Muscle layer of colon (tissue), 2 donors: ENCODE data around the gene EID1.

ENCODE experiments used
- H3K27ac ChIP-seq: one replicate; pipeline ENCODE4 v1.7.0; 2013; ENCODE audit warnings: low read depth, mild to moderate bottlenecking, low read length, moderate library complexity
- H3K27me3 ChIP-seq, 2 donors: one replicate each; pipeline ENCODE4 v1.7.0; 2013; ENCODE audit warnings: low read length in 2 of 2, mild to moderate bottlenecking in 2 of 2; ENCODE audit not compliant: insufficient read depth in 2 of 2, control insufficient read depth in 1 of 2
- H3K36me3 ChIP-seq: one replicate; pipeline ENCODE4 v1.7.0; 2013; ENCODE audit warnings: mild to moderate bottlenecking, low read length; ENCODE audit not compliant: insufficient read depth
- H3K4me1 ChIP-seq: one replicate; pipeline ENCODE4 v1.7.0; 2013; ENCODE audit warnings: mild to moderate bottlenecking, low read length; ENCODE audit not compliant: insufficient read depth
- H3K4me3 ChIP-seq, 2 donors: one replicate each; pipeline ENCODE4 v1.7.0; 2013; ENCODE audit warnings: low read length in 2 of 2, low read depth in 1 of 2, mild to moderate bottlenecking in 1 of 2, moderate library complexity in 1 of 2
- H3K9ac ChIP-seq: one replicate; pipeline ENCODE4 v1.7.0; 2013; ENCODE audit warnings: low read length
- H3K9me3 ChIP-seq: one replicate; pipeline ENCODE4 v1.7.0; 2013; ENCODE audit warnings: mild to moderate bottlenecking, low read length
- donor health status: abdominal sarcoma.
- donor health status: Adenocarcinoma of cecum.

EID1 gene

GRCh38 chr15:48855501-48856440 is 22.2 kb upstream of the EID1 start:
- Histone ChIP-seq H3K27ac (peak overlapping the region; percentile 12), H3K4me3 (no peak overlapping the region), H3K27me3 (no peaks in the 10 kb centered on the region), H3K36me3 (no peaks in the 10 kb centered on the region), H3K9ac (no peak overlapping the region), H3K4me1 (no peaks in the 10 kb centered on the region), H3K9me3 (no peaks in the 10 kb centered on the region)

GRCh38 chr15:48856942-48857341 is 21.0 kb upstream of the EID1 start:
- Histone ChIP-seq H3K36me3 (no peaks in the 10 kb centered on the region), H3K4me3 (no peak overlapping the region), H3K4me1 (no peaks in the 10 kb centered on the region), H3K9ac (no peak overlapping the region), H3K27ac (no peak overlapping the region), H3K27me3 (no peaks in the 10 kb centered on the region), H3K9me3 (no peaks in the 10 kb centered on the region)

- Histone ChIP-seq H3K4me3 (no peak overlapping the region), H3K9me3 (no peaks in the 10 kb centered on the region), H3K4me1 (no peaks in the 10 kb centered on the region)
Measured at GRCh38 chr15:48858401-48858800, 19.5 kb upstream of the EID1 start.

GRCh38 chr15:48859426-48859825 is 18.5 kb upstream of the EID1 start:
- H3K4me1 ChIP-seq, result no peaks in the 10 kb centered on the region
- no peak overlapping the region for H3K4me3 ChIP-seq
- H3K36me3 ChIP-seq, result no peaks in the 10 kb centered on the region
- no peaks in the 10 kb centered on the region for H3K27me3 ChIP-seq
- H3K9me3 ChIP-seq, result no peaks in the 10 kb centered on the region
- no peak overlapping the region for H3K9ac ChIP-seq
- no peak overlapping the region for H3K27ac ChIP-seq

More at GRCh38 chr15:48858401-48858800, 19.5 kb upstream of the EID1 start:
- Histone ChIP-seq H3K36me3 (no peaks in the 10 kb centered on the region), H3K27ac (no peak overlapping the region), H3K9ac (no peak overlapping the region), H3K27me3 (no peaks in the 10 kb centered on the region)

- H3K4me1 ChIP-seq, result peaks cover 12% of the 10 kb centered on the region
- H3K4me3 ChIP-seq, result no peak overlapping the region
- H3K27ac ChIP-seq, result no peak overlapping the region
- H3K9ac ChIP-seq, result no peak overlapping the region
- H3K27me3 ChIP-seq, result no peaks in the 10 kb centered on the region
- no peaks in the 10 kb centered on the region for H3K36me3 ChIP-seq
- H3K9me3 ChIP-seq, result no peaks in the 10 kb centered on the region
Measured at GRCh38 chr15:48861813-48862431, 16.0 kb upstream of the EID1 start.

- Histone ChIP-seq H3K4me1 (peaks cover 12% of the 10 kb centered on the region), H3K27ac (no peak overlapping the region), H3K27me3 (no peaks in the 10 kb centered on the region), H3K9me3 (no peaks in the 10 kb centered on the region), H3K9ac (no peak overlapping the region), H3K36me3 (no peaks in the 10 kb centered on the region), H3K4me3 (no peak overlapping the region)
Measured at GRCh38 chr15:48862705-48863104, 15.2 kb upstream of the EID1 start.

- H3K27ac ChIP-seq, result no peak overlapping the region
- H3K27me3 ChIP-seq, result no peaks in the 10 kb centered on the region
- H3K9ac ChIP-seq, result no peak overlapping the region
- H3K4me1 ChIP-seq, result peaks cover 12% of the 10 kb centered on the region
- H3K36me3 ChIP-seq, result no peaks in the 10 kb centered on the region
- no peaks in the 10 kb centered on the region for H3K9me3 ChIP-seq
- H3K4me3 ChIP-seq, result no peak overlapping the region
Measured at GRCh38 chr15:48865370-48866079, 12.4 kb upstream of the EID1 start.

GRCh38 chr15:48866141-48866563 is 11.8 kb upstream of the EID1 start:
- Histone ChIP-seq H3K27ac (no peak overlapping the region), H3K4me1 (peaks cover 12% of the 10 kb centered on the region), H3K27me3 (no peaks in the 10 kb centered on the region), H3K36me3 (no peaks in the 10 kb centered on the region), H3K4me3 (no peak overlapping the region), H3K9ac (no peak overlapping the region), H3K9me3 (no peaks in the 10 kb centered on the region)

GRCh38 chr15:48868023-48868422 is 9.9 kb upstream of the EID1 start:
- no peaks in the 10 kb centered on the region for H3K27me3 ChIP-seq
- no peaks in the 10 kb centered on the region for H3K36me3 ChIP-seq
- H3K4me1 ChIP-seq, result peaks cover 12% of the 10 kb centered on the region
- no peak overlapping the region for H3K27ac ChIP-seq
- H3K4me3 ChIP-seq, result no peak overlapping the region
- H3K9me3 ChIP-seq, result no peaks in the 10 kb centered on the region
- no peak overlapping the region for H3K9ac ChIP-seq

- H3K4me1 ChIP-seq, result peaks cover 12% of the 10 kb centered on the region
Measured at GRCh38 chr15:48868536-48868935, 9.4 kb upstream of the EID1 start.

GRCh38 chr15:48869966-48870365 is 8.0 kb upstream of the EID1 start:
- H3K9ac ChIP-seq, result no peak overlapping the region
- H3K36me3 ChIP-seq, result no peaks in the 10 kb centered on the region
- no peak overlapping the region for H3K4me3 ChIP-seq
- no peak overlapping the region for H3K27ac ChIP-seq
- no peaks in the 10 kb centered on the region for H3K9me3 ChIP-seq
- no peaks in the 10 kb centered on the region for H3K27me3 ChIP-seq
- peaks cover 12% of the 10 kb centered on the region for H3K4me1 ChIP-seq

More at GRCh38 chr15:48868536-48868935, 9.4 kb upstream of the EID1 start:
- no peaks in the 10 kb centered on the region for H3K27me3 ChIP-seq
- H3K36me3 ChIP-seq, result no peaks in the 10 kb centered on the region
- no peak overlapping the region for H3K9ac ChIP-seq
- no peaks in the 10 kb centered on the region for H3K9me3 ChIP-seq
- no peak overlapping the region for H3K27ac ChIP-seq
- H3K4me3 ChIP-seq, result no peak overlapping the region
